NCI-H146 treated with DMSO at 0.1 percent for 48 hours (cell line): ENCODE data around the gene COL6A2.
"Not testable (repeated sequence)": the region's sequence is repeated elsewhere in the genome, so short reads cannot be mapped to it uniquely, and the experiment has no call there.

Experiments used
- DNase-seq: peaks from one replicate; lab custom pipeline; 2025; ENCODE audit not compliant: unreplicated experiment; lab: John Stamatoyannopoulos, UW

COL6A2 gene

DNA sequence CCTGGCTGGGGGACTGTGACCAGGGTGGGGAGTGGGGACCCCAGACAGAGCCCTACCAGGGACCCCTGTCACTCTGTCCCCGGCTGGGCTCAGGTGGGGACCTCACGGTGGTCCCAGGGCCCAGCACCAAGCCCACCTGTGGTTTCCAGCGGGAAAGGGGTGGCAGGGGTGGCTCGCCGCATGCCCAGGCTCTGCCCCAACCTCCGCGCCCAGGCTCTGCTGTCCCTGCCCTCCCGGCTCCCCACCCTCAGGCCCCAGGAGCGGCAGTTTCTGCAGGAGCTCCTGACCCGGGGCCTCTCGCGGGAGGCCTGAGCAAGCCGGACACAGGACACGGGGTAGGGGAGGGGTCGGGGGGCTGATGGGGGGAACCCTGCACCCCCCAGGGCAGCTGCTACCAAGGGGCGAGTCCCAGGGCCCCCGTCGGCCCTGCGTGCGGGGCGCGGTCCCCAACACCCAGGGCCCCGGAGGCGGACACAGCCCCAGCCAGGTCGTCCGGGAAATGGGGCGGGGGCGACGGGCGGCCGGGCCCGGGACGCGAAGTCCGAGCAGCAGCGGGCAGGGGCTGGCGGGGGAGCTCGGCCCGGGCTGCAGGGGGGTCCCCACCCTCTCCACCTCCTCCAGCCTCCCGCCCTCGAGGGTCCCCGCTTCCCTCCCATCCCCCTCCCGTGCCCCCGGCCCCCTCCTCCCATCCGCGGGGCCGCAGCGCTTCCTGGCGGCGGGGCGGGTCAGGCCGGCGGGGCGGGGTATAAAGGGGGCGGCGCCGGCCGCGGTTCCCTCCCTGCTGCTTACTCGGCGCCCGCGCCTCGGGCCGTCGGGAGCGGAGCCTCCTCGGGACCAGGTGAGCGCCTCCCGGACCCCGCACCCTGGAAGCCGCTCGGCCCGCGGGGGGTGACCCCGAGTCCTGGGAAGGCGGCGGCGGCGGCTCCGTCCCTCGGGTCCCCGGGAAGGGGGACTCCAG, at the start of gene COL6A2:
COL6A2 (plus strand) TSS at position 777 of the 958 bp plus-strand sequence.
- DNase-seq = no peak

DNA sequence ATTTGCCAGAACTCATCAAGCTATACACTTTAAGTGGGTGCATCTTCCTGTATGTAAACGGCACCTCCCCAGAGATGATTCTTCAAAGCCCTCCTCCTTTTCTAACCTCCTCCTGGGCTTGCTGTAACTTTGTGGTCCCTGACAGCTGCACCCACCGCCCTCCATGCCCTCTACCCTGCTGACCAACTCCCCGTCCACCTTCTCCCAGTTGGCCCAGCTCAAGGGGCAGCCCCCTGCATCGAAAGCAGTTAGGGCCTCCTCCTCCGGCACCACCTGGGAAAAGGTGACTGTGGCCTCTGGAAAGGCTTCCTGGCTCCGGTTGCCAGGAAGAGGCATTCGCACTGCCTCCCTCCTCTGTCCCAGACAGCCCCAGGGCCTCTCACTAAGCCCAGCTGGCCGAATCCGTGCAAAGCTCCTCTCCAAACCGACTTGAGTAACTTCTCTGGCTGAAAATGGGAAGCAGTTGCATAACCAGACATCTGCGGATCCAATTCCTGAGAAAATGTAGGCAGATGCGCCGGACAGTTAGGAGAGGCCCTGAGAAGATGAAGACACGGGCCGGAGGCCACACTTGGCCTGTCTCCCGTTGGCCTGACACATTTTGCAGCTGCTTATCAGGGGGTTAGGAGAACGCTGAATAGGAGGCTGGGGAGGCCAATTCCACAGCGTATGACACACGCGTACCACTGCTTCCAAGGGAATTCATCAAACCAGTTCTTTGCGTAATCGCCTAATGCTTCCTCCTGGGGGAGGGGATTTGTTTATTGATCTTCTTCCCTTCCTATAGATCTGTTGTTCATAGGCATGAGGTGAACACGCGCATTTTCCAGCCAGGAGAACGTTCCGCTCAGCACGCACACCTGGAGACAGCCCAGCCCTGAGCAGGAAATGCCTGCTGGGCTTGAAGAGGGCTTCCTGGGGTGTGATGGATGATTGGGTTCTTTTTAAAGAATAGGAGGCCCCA, 48.7 kb upstream of the COL6A2 start:
- DNase-seq = peak; percentile 23

DNA sequence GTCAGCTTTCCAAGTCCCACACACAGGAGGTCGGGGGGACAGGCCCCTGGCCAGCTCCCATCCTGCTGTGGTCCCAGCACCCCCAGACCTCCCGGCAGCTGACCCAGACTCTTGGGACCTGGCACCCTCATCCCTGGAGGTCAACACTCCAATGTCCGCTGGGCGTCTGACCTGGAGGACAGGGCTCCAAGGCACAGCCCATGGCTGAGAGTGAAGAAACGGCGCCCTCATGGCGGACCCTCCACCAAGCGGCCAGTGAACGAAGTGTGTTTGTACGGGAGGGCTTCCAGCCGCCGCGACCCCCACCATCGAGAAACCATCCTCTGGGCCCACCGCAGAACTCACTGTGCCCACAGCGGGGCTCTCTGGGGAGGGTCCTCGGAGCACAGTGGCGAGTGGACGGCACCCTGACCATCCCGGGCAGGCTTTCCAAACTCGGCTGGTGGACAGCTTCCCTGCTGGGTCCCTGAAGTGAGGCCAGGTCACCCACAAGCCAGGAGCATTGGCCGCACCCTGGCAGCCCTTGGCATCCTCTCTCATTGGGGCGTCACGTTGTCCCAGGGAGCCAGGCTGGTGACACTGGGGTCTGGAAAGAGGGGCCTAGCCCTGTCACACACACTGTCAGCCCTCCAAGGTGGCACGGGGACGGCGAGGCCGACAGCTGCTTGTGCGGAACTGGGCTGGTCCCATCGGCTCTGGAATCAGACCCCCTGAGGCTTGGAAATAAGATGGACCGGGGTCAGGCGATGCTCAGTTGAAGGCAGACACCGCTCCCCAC, 47.8 kb upstream of the COL6A2 start:
- DNase-seq = no peak

DNA sequence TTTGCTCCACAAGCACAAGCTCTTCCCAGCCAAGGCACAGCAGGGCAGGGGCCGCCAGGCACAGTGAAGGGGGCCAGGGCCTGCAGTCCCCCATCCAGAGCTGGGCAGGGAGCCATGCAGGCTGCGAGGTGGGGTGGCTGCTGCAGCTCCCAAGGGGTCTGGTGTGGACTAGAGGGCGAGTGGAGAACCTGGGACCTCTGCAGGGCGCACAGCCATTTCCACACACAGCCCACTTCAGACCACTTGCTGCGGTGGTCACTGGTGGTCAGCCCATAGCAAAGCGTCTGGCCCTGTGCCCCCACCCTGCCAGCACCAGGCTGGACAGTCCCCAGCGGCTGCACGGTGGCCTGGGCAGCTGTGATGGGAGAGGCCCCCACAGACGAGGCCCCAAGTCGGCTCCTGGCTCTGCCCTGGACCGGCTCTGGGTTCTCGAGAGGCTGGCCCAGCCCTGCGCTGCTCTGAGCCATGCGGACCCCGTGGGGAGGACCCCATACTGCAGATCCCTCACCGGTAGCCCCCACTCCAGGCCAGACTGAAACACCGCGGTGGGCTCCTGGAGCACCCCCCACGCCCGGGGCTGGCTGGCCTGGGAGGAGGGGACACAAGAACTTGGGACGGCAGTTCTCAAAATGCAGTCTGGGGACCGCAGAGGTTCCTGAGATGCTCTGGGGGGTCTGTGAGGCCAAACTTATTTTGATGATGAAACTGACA, 47.1 kb upstream of the COL6A2 start:
- no peak for DNase-seq

DNA sequence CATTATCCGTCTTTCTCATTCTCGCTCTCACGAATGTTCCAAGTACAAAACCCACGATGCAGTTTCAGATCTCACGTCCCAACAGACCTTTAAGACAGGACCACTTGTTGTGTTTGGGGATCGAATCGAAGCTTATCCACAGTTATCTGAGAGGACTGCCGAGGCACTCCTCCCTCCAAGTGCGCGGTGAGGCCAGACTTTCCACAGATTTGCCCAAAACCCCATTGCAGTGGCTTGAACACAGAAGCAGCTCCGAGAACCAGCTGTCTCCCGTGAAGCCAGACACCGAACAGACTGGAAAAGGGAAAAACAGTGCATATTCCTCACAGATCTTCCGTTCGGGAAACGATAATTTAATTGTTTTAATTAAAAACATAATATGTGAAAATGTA, 46.5 kb upstream of the COL6A2 start:
- DNase-seq = no peak

DNA sequence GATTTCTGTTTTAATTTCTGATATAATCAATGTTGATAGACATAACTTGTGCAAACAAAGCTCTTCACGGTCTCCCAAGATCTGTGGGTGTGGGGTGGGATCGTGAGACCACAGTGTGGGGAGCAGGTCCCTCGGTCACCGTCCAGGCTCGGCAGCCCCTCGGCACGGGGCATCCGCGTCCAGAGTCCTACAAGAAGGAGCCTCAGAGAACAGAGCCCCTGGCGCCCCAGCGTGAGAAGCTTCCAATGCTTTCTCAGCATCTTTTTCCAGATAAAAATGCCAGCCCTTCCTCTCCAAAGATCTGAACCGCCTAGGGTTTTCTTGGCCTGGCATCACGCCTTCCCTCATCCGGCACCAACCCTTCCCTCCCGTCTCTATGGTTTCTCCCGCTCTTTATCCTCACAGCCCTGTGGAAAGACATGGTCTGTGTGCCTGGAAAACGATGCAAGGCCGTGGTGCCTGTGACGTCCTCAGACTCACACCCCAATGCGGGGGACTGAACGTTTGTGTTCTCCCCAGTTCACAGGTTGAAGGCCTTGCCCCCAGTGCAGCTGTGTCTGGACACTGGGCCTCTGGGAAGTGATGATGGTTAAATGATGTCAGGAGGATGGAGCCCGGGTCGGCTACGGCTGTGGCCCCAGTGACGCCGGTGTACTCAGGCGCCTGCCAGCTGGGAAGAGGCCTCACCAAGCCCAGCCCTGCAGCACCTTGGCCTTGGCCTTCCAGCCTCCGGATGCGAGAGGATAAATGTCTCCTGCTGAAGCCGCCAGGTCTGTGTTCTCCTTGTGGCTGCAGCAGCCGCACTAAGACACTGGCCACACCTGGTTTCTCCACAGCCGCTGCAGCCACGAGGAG, 45.9 kb upstream of the COL6A2 start:
- no peak for DNase-seq

DNA sequence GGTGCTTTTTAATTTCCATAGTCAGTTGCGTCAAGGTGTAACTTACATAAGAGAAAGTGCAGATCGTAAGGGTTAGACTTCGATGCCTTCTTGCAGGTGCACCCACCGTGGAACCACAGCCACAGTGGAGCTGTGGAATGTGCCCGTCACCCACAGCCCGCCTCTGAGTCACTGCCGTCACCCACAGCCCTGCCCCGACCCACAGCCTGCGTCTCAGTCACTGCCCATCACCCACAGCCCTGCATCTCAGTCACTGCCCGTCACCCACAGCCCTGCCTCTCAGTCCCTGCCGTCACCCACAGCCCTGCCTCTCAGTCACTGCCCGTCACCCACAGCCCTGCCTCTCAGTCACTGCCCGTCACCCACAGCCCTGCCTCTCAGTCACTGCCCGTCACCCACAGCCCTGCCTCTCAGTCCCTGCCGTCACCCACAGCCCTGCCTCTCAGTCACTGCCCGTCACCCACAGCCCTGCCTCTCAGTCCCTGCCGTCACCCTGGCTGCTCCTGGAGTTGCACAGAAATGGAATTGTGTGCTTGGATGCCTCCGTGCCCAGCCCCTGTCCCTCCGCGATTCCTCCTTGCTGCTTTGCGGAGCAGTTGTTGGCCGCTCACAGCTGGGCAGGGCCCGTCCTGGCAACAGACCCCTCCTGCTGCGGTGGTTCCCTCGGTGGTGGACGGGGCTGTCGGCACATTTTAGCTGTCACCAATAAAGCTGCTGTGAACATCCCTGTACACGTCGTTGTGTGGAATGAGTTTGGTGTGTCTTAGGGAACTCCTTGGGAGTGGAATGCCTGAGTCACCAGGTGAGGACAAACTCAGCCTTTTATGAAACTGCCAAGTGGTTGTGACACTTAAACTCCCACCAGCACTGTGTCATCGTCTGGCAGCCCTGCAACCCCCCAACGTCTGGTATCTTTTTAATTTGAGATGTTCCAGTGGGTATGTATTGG, 44.9 kb upstream of the COL6A2 start:
- DNase-seq = no peak

DNA sequence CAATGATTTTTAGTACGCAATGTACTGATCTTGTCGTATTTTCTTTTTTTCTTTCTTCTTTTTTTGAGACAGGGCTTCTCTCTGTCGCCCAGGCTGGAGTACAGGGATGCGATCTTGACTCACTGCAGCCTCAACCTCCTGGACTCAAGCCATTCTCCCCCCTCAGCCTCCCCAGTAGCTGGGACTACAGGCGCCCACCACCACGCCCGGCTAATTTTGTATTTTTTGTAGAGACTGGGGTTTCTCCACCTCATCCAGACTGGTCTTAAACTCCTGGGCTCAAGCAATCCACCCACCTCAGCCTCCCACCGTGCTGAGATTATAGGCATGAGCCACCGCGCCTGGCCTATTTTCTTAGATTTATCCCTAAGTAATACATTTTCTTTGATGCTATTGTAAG, 43.9 kb upstream of the COL6A2 start:
- no peak for DNase-seq

DNA sequence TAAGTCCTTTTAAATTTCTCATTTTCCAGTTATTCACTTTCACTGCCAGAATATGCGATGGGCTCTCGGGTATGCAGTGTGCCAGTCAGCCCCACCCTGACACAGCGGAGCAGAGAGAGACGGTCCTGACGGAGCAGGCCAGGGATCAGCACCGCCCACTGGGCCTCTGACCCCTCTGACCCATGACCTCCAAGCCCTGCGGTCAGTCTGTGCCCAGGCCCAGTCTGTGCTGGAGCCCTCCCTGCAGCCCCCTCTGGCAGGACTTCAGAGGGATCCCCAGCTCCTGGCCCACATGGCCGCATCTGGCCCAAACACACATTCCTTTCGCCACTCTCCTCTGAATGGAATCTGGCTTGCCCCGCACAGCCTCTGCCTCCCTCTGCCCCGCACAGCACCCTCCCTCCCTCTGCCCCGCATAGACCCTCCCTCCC, 43.4 kb upstream of the COL6A2 start:
- DNase-seq = no peak

DNA sequence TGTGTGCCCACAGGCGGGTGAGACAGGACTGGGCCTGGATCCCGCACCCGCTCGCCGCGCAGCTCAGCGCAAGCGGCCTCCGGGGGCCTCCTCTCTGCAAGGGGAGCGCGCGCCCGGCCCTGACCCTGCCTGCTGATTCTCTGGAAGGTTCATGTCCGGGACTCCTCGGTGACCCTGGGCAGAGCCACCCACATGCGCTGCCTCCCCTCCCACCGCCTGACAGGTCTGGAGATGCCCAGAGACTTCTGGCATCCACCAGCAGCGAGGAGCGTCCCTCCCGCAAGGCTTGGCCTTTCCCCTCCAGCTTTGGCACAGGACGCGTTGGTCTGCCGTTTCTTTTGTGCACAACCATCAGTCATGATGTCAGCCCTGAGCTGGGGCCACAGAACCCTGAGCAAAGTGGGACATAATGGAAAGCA, 42.0 kb upstream of the COL6A2 start:
- DNase-seq = no peak

DNA sequence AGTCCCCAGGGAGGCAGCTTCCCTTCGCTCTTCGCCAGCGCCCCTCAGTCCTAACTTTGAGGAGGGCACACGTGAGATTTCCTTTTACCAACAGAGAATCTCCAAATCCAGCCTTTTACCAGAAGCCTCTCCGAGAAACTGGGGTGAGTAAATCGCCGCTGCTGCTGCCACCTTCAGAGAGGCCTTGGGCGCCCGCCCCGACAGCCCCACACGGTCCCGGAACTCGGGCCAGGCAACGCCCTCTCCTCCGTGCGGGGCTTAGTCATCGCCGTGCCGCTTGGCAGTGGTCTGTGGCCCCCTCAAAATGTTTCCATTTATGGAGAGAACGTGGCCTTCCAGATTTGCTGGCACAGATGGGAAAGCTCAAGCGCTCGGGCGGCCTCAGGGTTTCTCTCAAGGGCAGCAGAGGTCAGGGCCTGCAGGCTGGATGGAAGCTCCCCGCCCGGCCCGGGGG, 41.4 kb upstream of the COL6A2 start:
- no peak for DNase-seq

DNA sequence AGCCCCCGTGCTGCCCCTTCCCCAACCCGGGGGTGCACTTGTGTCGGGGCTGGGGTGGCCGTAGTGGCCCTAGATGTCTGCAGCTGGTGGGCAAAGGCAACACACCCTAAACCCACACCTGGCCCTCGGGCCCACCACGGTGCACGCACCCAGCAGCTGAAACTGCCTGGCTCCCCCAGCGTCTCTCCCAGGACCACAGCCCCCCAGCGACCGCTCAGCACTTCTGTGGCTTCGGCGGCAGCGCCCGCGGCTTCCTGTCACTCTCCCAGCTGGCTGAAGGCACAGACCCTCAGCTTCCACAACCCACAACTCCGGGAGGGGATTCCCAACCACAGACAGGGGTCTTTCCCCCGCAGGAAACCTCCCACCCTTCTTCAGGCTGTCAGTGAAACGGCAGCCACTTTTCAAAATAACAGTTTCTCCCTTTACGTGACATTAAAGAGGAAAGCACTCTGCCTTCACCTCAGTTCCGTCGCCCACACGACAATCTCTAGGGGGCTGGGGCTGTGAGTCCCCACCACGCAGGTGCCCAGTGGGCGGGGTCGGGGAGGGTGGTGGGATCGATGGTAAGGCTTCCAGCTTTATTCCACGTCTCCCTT, 40.7 kb upstream of the COL6A2 start:
- no peak for DNase-seq

DNA sequence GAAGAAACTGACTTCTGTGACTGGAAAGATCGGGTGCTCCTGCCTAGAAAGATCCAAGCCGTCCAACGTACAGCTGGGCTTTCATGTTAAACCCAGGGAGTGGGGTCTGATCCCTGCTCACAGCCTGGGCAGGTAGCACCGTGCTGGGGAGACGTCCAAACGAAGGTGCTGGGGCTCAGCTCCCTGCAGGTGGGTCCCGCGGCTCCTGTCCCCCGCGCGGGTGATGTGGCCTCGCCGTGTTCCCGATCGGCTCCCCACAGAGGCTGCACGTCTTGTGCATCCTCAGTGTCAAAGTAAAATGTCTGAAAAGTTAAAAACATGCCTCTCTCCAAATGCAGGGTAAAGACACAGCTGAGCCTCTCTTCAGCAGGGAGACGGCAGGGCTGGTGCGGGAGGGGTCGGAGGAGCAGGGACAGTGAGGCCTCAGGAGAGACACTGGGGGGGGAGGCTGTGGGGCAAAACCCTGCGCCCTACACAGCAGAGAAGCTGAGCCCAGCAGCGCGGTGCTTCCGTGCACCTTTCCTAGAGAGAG, 40.1 kb upstream of the COL6A2 start:
- no peak for DNase-seq

DNA sequence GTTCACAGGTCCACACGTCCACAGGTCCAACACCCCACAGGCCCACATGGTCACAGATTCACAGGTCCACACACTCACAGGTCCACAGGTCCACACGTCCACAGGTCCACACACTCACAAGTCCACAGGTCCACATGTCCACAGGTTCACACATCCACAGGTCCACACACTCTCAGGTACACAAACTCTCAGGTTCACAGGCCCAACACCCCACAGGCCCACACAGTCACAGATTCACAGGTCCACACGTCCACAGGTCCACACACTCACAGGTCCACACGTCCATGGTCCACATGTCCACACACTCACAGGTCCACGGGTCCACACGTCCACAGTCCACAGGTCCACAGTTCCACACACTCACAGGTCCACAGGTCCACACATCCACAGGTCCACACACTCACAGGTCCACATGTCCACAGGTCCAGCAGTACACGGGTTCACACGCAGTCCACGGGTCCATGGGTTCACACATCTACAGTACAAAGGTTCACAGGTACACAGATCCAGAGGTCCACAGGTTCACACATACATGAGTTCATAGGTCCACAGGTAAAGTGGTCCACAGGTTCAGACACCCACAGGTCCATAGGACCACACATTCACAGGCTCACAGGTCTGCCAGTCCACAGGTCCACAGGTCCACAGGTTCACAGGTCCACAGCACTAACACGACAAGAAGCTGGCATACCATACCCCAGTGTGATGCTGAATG, 39.3 kb upstream of the COL6A2 start:
- no peak for DNase-seq

DNA sequence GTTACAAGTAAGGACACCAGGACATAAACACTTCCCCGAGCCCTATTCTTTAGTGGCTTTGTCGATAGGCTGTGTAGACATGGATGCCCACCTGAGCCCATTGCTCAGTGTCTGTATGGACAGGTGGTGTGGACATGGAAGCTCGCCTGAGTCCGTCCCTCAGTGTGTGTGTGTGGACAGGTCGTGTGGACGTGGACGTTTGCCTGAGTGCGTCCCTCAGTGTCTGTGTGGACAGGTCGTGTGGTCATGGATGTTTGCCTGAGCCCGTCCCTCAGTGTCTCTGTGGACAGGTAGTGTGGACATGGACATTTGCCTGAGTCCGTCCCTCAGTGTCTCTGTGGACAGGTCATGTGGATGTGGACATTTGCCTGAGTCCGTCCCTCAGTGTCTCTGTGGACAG, 38.7 kb upstream of the COL6A2 start:
- DNase-seq = no peak

DNA sequence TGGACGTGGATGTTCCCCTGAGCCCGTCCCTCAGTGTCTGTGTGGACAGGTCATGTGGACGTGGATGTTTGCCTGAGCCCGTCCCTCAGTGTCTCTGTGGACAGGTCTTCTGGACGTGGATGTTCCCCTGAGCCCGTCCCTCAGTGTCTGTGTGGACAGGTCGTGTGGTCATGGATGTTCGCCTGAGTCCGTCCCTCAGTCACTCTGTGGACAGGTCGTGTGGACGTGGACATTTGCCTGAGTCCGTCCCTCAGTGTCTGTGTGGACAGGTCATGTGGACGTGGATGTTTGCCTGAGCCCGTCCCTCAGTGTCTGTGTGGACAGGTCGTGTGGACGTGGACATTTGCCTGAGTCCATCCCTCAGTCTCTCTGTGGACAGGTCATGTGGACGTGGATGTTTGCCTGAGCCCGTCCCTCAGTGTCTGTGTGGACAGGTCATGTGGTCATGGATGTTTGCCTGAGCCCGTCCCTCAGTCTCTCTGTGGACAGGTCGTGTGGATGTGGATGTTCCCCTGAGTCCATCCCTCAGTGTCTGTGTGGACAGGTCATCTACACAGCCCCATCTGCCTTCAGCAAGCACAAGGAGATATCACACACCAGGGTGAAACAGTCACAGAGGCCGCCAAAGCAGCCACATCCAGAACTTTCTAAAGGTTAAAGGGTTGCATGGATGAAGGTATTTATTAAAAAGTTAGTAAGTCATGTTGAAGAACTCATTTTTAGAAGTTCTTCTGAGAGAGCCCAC, 38.0 kb upstream of the COL6A2 start:
- not testable (repeated sequence) for DNase-seq
